CD4-positive, alpha-beta T cell (primary cell): ENCODE results near the gene RPL22. TPM values are rescaled to one million over a fixed set of nuclear protein-coding genes. Genes with fewer than 3 reads are reported as not detected.

Experiments used
- ATAC-seq: fragments of 200-7000 bp; cut with Tn5 transposase; one replicate; pipeline ENCODE4 v1.10.0; 2022; ENCODE audit warnings: mild to moderate bottlenecking; ENCODE audit not compliant: poor library complexity
- CTCF ChIA-PET: fragments of 350-600 bp; sonication (Branson Sonifier 250); formaldehyde crosslinking; loops from one replicate; lab custom pipeline; 2021; ENCODE audit warnings: antibody characterized with exemption, inconsistent platforms; lab: Charles Lee
- POLR2A ChIA-PET: fragments of 350-600 bp; sonication (Branson Sonifier 250); formaldehyde crosslinking; loops from one replicate; lab custom pipeline; 2021; ENCODE audit warnings: antibody characterized with exemption, inconsistent platforms; lab: Charles Lee
- DNase-seq, 14 experiments: peaks; one replicate each; pipeline ENCODE4 v3.0.0-alpha.2; 2013 to 2020; ENCODE audit warnings: mixed read lengths in 2 of 14
- H3K27ac ChIP-seq, 2 donors: one replicate each; pipeline versions ENCODE4 v1.5.1 to v1.7.0; 2013; ENCODE audit warnings: low read length in 2 of 2, low read depth in 1 of 2, mild to moderate bottlenecking in 1 of 2
- H3K27me3 ChIP-seq, 2 experiments: 1 replicate in 1 of 2; 2 replicates in 1 of 2; pipeline versions ENCODE4 v1.6.1 to v1.7.0; 2013; ENCODE audit warnings: low read length in 2 of 2, control low read depth in 1 of 2, mild to moderate bottlenecking in 1 of 2, moderate library complexity in 1 of 2; ENCODE audit not compliant: insufficient read depth in 2 of 2, control insufficient read depth in 1 of 2
- H3K36me3 ChIP-seq: one replicate; pipeline ENCODE4 v1.6.1; 2013; ENCODE audit warnings: low read length, control low read depth; ENCODE audit not compliant: insufficient read depth
- H3K4me1 ChIP-seq: one replicate; pipeline ENCODE4 v1.6.1; 2013; ENCODE audit warnings: low read length, control low read depth; ENCODE audit not compliant: insufficient read depth
- H3K4me3 ChIP-seq: one replicate; pipeline ENCODE4 v1.5.1; 2013; ENCODE audit warnings: mild to moderate bottlenecking, low read length, moderate library complexity
- H3K9me3 ChIP-seq, 2 experiments: 1 replicate in 1 of 2; 2 replicates in 1 of 2; pipeline versions ENCODE4 v1.6.1 to v1.7.0; 2013; ENCODE audit warnings: low read length in 2 of 2, mild to moderate bottlenecking in 2 of 2, control low read depth in 1 of 2, moderate library complexity in 1 of 2; ENCODE audit not compliant: control insufficient read depth in 1 of 2, insufficient read depth in 1 of 2
- H3K27ac Mint-ChIP-seq: one replicate; pipeline ENCODE4 v1.8.0; 2020; ENCODE audit warnings: mixed read lengths
- H3K27me3 Mint-ChIP-seq: one replicate; pipeline ENCODE4 v1.8.0; 2021; ENCODE audit warnings: mixed read lengths
- H3K36me3 Mint-ChIP-seq: one replicate; pipeline ENCODE4 v1.8.0; 2021; ENCODE audit warnings: low read depth, mixed read lengths
- H3K4me1 Mint-ChIP-seq: one replicate; pipeline ENCODE4 v1.8.0; 2021; ENCODE audit warnings: low read depth, mixed read lengths
- H3K4me3 Mint-ChIP-seq: one replicate; pipeline ENCODE4 v1.8.0; 2020; ENCODE audit warnings: mild to moderate bottlenecking, mixed read lengths
- H3K9me3 Mint-ChIP-seq: one replicate; pipeline ENCODE4 v1.8.0; 2020; ENCODE audit warnings: mixed read lengths
- CTCF ChIP-seq: fragments of 200-600 bp; IDR thresholded peaks from one replicate; pipeline ENCODE4 v1.8.0; 2022; ENCODE audit warnings: antibody characterized with exemption, mild to moderate bottlenecking
- intact Hi-C, 2 experiments: fragments of 100-400 bp; cut with DNase I in 1 of 2; cut with micrococcal nuclease in 1 of 2; formaldehyde crosslinking; loops; one replicate each; pipeline versions ENCODE4 v1.15.1 to v1.9.0; 2023 to 2025; cut with DNase I, micrococcal nuclease
- total RNA-seq, 174 experiments: library from RNA in 2 of 174; stranded (reverse) in 2 of 174; gene quantifications; one replicate each; pipeline ENCODE4 v1.2.3 and lab custom pipeline; 2021 to 2026

RPL22 gene
- total RNA-seq, 2 experiments from 2014 or later, result 620 to 652 TPM

- H3K27ac Mint-ChIP-seq, result no peak overlapping the region
- intact Hi-C loops, result no loop called here
- Histone ChIP-seq H3K27ac (no peak overlapping the region), H3K4me3 (no peak overlapping the region), H3K9me3 (peaks cover 0 to 4% of the 10 kb centered on the region in 2 experiments), H3K4me1 (peaks cover 12% of the 10 kb centered on the region), H3K27me3 (peaks cover 11 to 13% of the 10 kb centered on the region in 2 experiments), H3K36me3 (no peaks in the 10 kb centered on the region)
- ChIA-PET POLR2A (no interaction called here), CTCF (no interaction called here)
- no peaks in the 10 kb centered on the region for H3K36me3 Mint-ChIP-seq
- peaks cover 9% of the 10 kb centered on the region for H3K4me1 Mint-ChIP-seq
- no peak for TF ChIP-seq CTCF
- no peak for ATAC-seq
- H3K27me3 Mint-ChIP-seq, result peaks cover 8% of the 10 kb centered on the region
- DNase-seq, result no peak
- no peaks in the 10 kb centered on the region for H3K9me3 Mint-ChIP-seq
- H3K4me3 Mint-ChIP-seq, result no peak overlapping the region
Measured at GRCh38 chr1:6145864-6146410, 53.5 kb downstream of the RPL22 start.

- Mint-ChIP-seq H3K36me3 (no peaks in the 10 kb centered on the region), H3K4me3 (no peak overlapping the region), H3K9me3 (no peaks in the 10 kb centered on the region), H3K4me1 (peaks cover 9% of the 10 kb centered on the region), H3K27me3 (peaks cover 8% of the 10 kb centered on the region), H3K27ac (no peak overlapping the region)
- Histone ChIP-seq H3K4me1 (peaks cover 12% of the 10 kb centered on the region), H3K27ac (no peak overlapping the region), H3K27me3 (peaks cover 11 to 13% of the 10 kb centered on the region in 2 experiments), H3K36me3 (no peaks in the 10 kb centered on the region), H3K4me3 (no peak overlapping the region), H3K9me3 (peaks cover 0 to 4% of the 10 kb centered on the region in 2 experiments)
- DNase-seq (no peak), ATAC-seq (no peak)
- ChIA-PET POLR2A (no interaction called here), CTCF (no interaction called here)
- intact Hi-C loops, result no loop called here
- no peak for TF ChIP-seq CTCF
Measured at GRCh38 chr1:6145396-6145750, 54.0 kb downstream of the RPL22 start.

- no peak overlapping the region for H3K27ac Mint-ChIP-seq
- H3K9me3 ChIP-seq, result peaks cover 0 to 4% of the 10 kb centered on the region in 2 experiments
- H3K9me3 Mint-ChIP-seq, result no peaks in the 10 kb centered on the region
- H3K4me3 Mint-ChIP-seq, result no peak overlapping the region
- ChIA-PET POLR2A (no interaction called here), CTCF (no interaction called here)
- H3K4me1 ChIP-seq, result peaks cover 12% of the 10 kb centered on the region
- no peak overlapping the region for H3K27ac ChIP-seq
- ATAC-seq (no peak), DNase-seq (no peak)
- H3K4me3 ChIP-seq, result no peak overlapping the region
- no peaks in the 10 kb centered on the region for H3K36me3 Mint-ChIP-seq
- peaks cover 11 to 13% of the 10 kb centered on the region in 2 experiments for H3K27me3 ChIP-seq
- H3K36me3 ChIP-seq, result no peaks in the 10 kb centered on the region
- intact Hi-C loops, result no loop called here
- H3K4me1 Mint-ChIP-seq, result peaks cover 9% of the 10 kb centered on the region
- H3K27me3 Mint-ChIP-seq, result peaks cover 8% of the 10 kb centered on the region
- no peak for TF ChIP-seq CTCF
Measured at GRCh38 chr1:6144647-6145395, 54.6 kb downstream of the RPL22 start.
